Calu3 (cell line): ENCODE measurements around the gene SDR42E2. TPM values are rescaled to one million over a fixed set of nuclear protein-coding genes. Genes with fewer than 3 reads are reported as not detected.

Experiments used
- BruUV-seq: library from RNA; stranded (reverse); fragments of 400-500 nt; replicated peaks from 2 replicates; lab custom pipeline; 2021; lab: Mats Ljungman, UMichigan
- CTCF ChIA-PET: fragments of 300-600 bp; sonication (Branson Sonifier 250); formaldehyde crosslinking; loops from one replicate; lab custom pipeline; 2022; ENCODE audit warnings: antibody characterized with exemption; lab: Charles Lee
- DNase-seq: peaks from one replicate; pipeline ENCODE4 v3.0.0; 2022
- H3K27ac Mint-ChIP-seq: one replicate; pipeline ENCODE4 v1.8.0; 2022; ENCODE audit warnings: mixed read lengths; ENCODE audit not compliant: unreplicated experiment
- H3K27me3 Mint-ChIP-seq: one replicate; pipeline ENCODE4 v1.8.0; 2022; ENCODE audit warnings: mixed read lengths; ENCODE audit not compliant: unreplicated experiment
- H3K36me3 Mint-ChIP-seq: one replicate; pipeline ENCODE4 v1.8.0; 2022; ENCODE audit warnings: mild to moderate bottlenecking, moderate library complexity, mixed read lengths; ENCODE audit not compliant: insufficient read depth, unreplicated experiment
- H3K4me1 Mint-ChIP-seq: one replicate; pipeline ENCODE4 v1.8.0; 2022; ENCODE audit warnings: mild to moderate bottlenecking, low read depth, mixed read lengths; ENCODE audit not compliant: unreplicated experiment
- H3K4me3 Mint-ChIP-seq: one replicate; pipeline ENCODE4 v1.8.0; 2022; ENCODE audit warnings: mild to moderate bottlenecking, low read depth, moderate library complexity, mixed read lengths; ENCODE audit not compliant: unreplicated experiment
- H3K9me3 Mint-ChIP-seq: one replicate; pipeline ENCODE4 v1.8.0; 2022; ENCODE audit warnings: low read depth, mixed read lengths; ENCODE audit not compliant: unreplicated experiment
- intact Hi-C: fragments of 100-400 bp; cut with micrococcal nuclease; formaldehyde crosslinking; loops from one replicate; pipeline ENCODE4 v1.10.0; 2022; ENCODE audit not compliant: unreplicated experiment
- total RNA-seq: library from RNA; stranded (reverse); gene quantifications from 2 replicates; pipeline ENCODE4 v1.2.3, GENCODE V29; 2022
- TF ChIP-seq, protein P1 (sequence below): fragments of 200-600 bp; IDR thresholded peaks from one replicate; pipeline ENCODE4 v1.8.0; 2022; ENCODE audit warnings: antibody characterized with exemption; ENCODE audit not compliant: unreplicated experiment

SDR42E2 gene
- total RNA-seq, 1 experiment from 2014 or later: not detected

DNA sequence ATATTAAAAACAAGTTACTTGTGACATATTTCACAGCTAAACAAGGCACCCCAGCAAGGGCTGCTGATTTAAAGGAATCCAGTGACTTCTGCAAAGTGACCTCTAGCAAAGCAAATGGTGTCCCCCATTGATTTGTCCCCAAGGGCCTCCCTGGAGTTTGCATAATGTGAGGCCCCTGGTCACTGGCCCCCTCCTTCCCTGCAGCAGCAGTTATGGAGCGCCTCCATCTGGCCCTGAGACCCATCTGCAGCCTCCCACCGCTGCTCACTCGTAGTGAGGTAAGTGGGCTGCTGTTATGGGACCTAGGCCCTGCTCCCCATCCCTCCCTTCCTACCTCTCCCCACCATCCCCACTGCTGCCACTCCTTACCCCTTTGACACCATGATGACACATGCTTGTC is 24.2 kb downstream of the SDR42E2 start:
- Mint-ChIP-seq H3K27me3 (peaks cover 9% of the 10 kb centered on the region), H3K36me3 (peaks cover 21% of the 10 kb centered on the region), H3K4me1 (peaks cover 24% of the 10 kb centered on the region), H3K9me3 (no peaks in the 10 kb centered on the region), H3K4me3 (no peak overlapping the region), H3K27ac (no peak overlapping the region)
- BruUV-seq: no TSS peak
- CTCF ChIA-PET: interaction anchor here (1.4 kb wide), 1 partner anchor 109 kb away, joined by 6 read pairs; no protein-coding TSS in a partner anchor
- TF ChIP-seq, protein P1, sequence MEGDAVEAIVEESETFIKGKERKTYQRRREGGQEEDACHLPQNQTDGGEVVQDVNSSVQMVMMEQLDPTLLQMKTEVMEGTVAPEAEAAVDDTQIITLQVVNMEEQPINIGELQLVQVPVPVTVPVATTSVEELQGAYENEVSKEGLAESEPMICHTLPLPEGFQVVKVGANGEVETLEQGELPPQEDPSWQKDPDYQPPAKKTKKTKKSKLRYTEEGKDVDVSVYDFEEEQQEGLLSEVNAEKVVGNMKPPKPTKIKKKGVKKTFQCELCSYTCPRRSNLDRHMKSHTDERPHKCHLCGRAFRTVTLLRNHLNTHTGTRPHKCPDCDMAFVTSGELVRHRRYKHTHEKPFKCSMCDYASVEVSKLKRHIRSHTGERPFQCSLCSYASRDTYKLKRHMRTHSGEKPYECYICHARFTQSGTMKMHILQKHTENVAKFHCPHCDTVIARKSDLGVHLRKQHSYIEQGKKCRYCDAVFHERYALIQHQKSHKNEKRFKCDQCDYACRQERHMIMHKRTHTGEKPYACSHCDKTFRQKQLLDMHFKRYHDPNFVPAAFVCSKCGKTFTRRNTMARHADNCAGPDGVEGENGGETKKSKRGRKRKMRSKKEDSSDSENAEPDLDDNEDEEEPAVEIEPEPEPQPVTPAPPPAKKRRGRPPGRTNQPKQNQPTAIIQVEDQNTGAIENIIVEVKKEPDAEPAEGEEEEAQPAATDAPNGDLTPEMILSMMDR: no peak
- intact Hi-C loops: no loop called here
- no peak for DNase-seq

DNA sequence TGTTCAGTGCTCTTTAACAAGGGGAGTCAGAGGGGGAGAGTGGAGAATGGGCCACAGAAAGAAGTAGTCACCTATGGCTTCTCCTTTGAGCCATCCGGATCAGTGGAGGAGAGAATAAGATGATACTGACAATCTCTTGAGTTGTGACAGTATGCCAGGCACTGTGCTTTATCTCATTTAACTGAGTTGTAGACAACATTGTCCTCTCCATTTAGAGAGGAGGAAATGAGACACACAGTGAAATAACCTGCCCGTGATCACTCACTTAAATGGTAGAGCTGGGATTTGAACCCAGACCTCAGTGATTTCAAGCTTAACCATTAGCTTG is 25.9 kb downstream of the SDR42E2 start:
- DNase-seq: no peak
- Mint-ChIP-seq H3K4me1 (peaks cover 35% of the 10 kb centered on the region), H3K9me3 (no peaks in the 10 kb centered on the region), H3K27ac (no peak overlapping the region), H3K4me3 (no peak overlapping the region), H3K27me3 (no peaks in the 10 kb centered on the region), H3K36me3 (peaks cover 32% of the 10 kb centered on the region)
- TF ChIP-seq, protein P1: no peak
- intact Hi-C loops: loop anchor here (1.0 to 2.0 kb wide), 4 partner anchors 89 to 235 kb away; partner anchors contain the start of genes PDZD9 and UQCRC2
- CTCF ChIA-PET: interaction anchor here (0.5 to 2.0 kb wide), 30 partner anchors 8 to 604 kb away, joined by 3 to 37 read pairs (median 4); partner anchors contain the start of genes EEF2K, MOSMO, POLR3E and VWA3A
- BruUV-seq: no TSS peak

DNA sequence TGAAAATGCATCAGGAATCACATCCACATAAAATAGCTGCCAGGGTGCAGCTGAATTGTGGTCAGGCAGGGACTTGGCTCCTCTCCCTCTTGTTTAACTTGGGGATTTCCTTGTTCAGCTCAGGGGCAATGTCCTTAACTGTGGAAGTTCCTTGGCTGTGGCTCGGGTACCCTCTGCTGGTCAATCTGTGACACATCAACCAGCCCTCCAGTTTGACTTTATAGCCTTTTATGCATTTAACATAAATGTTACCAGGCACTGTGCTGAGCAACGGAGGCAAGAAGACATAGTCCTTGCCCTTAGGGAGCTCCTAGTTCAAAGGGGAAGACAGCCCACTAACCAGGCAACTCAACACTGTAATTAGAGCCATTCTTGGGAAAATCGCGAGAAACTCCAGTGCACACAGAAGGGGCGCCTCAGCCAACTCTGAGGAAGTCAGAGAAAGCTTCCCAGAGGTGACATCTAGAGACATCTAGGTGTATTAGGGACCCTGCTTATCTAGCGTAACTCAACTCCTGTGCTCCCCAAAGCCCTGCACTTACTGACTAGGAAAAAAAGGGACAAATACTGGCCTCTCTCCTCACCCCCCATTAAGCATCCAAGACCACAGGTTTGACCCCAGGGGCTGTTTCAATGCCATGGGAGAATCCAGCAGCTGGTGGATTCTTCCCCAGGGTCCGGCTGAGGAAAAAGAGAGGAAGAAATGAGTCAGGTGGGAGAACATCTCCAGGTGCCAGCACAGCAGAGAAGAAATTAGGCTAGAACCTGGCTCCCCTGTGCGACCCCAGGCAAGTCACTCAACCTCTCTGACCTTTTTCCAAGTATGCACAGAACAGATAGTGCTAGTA is 26.5 kb downstream of the SDR42E2 start:
- no TSS peak for BruUV-seq
- CTCF ChIA-PET: interaction anchor here (0.5 to 2.0 kb wide), 31 partner anchors 9 to 703 kb away, joined by 3 to 37 read pairs (median 4); partner anchors contain the start of genes EEF2K, MOSMO, POLR3E and VWA3A
- no peak overlapping the region for H3K27ac Mint-ChIP-seq
- H3K36me3 Mint-ChIP-seq: peaks cover 32% of the 10 kb centered on the region
- intact Hi-C loops: loop anchor here (1.0 to 2.0 kb wide), 4 partner anchors 90 to 236 kb away; partner anchors contain the start of genes PDZD9 and UQCRC2
- H3K27me3 Mint-ChIP-seq: no peaks in the 10 kb centered on the region
- H3K4me1 Mint-ChIP-seq: peaks cover 39% of the 10 kb centered on the region
- peak; percentile 86 for DNase-seq
- no peak overlapping the region for H3K4me3 Mint-ChIP-seq
- peaks cover 3% of the 10 kb centered on the region for H3K9me3 Mint-ChIP-seq
- TF ChIP-seq, protein P1: peak; percentile 78

DNA sequence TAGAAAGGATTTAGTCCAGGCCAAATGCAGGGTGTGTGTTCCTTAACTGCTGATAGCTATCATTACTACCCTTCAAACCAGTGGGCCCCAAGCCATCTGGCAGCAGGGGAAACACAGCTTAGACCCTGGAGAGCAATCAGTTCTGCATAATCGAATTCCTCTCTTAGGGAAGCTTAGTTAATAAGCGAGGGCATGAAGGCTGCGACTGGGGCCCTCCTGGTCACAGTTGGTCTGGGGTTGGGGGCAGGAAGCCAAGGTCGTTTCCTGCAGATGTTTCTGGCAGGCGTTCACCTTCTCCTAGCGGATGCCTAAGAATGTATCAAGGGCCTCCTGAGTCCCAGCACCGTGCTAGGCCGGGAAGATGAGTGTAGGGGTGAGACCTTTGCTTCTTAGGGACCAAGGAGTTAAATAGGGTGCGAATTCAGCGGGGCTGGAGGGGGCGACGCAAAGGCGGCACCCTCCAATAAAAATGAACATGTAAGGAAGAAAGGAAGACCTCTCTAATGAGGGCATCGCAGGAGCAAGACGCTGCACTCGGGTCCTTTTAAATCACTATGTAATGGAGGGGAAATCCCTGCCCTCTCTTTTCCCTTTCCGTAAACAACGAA is 27.3 kb downstream of the SDR42E2 start:
- intact Hi-C loops: loop anchor here (2.0 kb wide), 1 partner anchor 189 kb away; the partner anchor contains the start of gene PDZD9
- Mint-ChIP-seq H3K4me1 (peaks cover 47% of the 10 kb centered on the region), H3K27me3 (no peaks in the 10 kb centered on the region), H3K4me3 (peak overlapping the region; percentile 77), H3K9me3 (peaks cover 3% of the 10 kb centered on the region), H3K36me3 (peaks cover 38% of the 10 kb centered on the region), H3K27ac (peak overlapping the region; percentile 78)
- TF ChIP-seq, protein P1: no peak
- CTCF ChIA-PET: interaction anchor here (0.6 to 2.0 kb wide), 4 partner anchors 76 to 182 kb away, joined by 3 to 37 read pairs (median 21); partner anchors contain the start of gene MOSMO
- TSS peak; percentile 29 for BruUV-seq
- no peak for DNase-seq
